Keratinocyte (primary cell): ENCODE measurements around the gene IRF2BP2. TPM values are rescaled to one million over a fixed set of nuclear protein-coding genes. Genes with fewer than 3 reads are reported as not detected.

ENCODE experiments used
- DNase-seq: peaks from one replicate; pipeline ENCODE4 v3.0.0-alpha.2; 2011; ENCODE audit warnings: low read depth, missing footprints, low spot score
- FAIRE-seq: peaks from 2 replicates; lab custom pipeline; 2011; peaks lifted over from hg19 to GRCh38; lab: Jason Lieb, UNC
- H2AFZ ChIP-seq: 2 replicates; pipeline ENCODE4 v1.6.0; 2012; ENCODE audit warnings: low read length, control low read depth, inconsistent platforms; ENCODE audit not compliant: control insufficient read depth
- H3K27ac ChIP-seq: 2 replicates; pipeline ENCODE4 v1.5.1; 2011; ENCODE audit warnings: low read length; ENCODE audit not compliant: control insufficient read depth, insufficient read depth
- H3K27me3 ChIP-seq: 3 replicates; pipeline ENCODE4 v1.6.0; 2011; ENCODE audit warnings: low read length; ENCODE audit not compliant: control insufficient read depth, insufficient read depth; ENCODE audit errors: extremely low read depth
- H3K36me3 ChIP-seq, 2 experiments: 2 replicates in 1 of 2; 3 replicates in 1 of 2; pipeline ENCODE4 v1.5.1; 2011; ENCODE audit warnings: low read length in 2 of 2, mild to moderate bottlenecking in 1 of 2; ENCODE audit not compliant: control insufficient read depth in 2 of 2, insufficient read depth in 2 of 2; ENCODE audit errors: extremely low read depth in 1 of 2
- H3K4me1 ChIP-seq: 3 replicates; pipeline ENCODE4 v1.5.1; 2011; ENCODE audit warnings: low read length; ENCODE audit not compliant: control insufficient read depth, insufficient read depth; ENCODE audit errors: extremely low read depth
- H3K4me2 ChIP-seq: 3 replicates; pipeline ENCODE4 v1.6.0; 2011; ENCODE audit warnings: low read depth, low read length; ENCODE audit not compliant: control insufficient read depth, insufficient read depth; ENCODE audit errors: extremely low read depth
- H3K4me3 ChIP-seq, 3 experiments: fragments of 200-600 bp in 1 of 3; sonication (generic) in 1 of 3; 2 replicates in 2 of 3; 3 replicates in 1 of 3; pipeline ENCODE4 v1.5.1; 2011 to 2016; ENCODE audit warnings: low read length in 3 of 3, mild to moderate bottlenecking in 3 of 3, control low read depth in 2 of 3, inconsistent platforms in 1 of 3, low read depth in 1 of 3, mixed read lengths in 1 of 3, mixed run types in 1 of 3, moderate library complexity in 1 of 3; ENCODE audit not compliant: control insufficient read depth in 2 of 3, insufficient read depth in 2 of 3; ENCODE audit errors: extremely low read depth in 1 of 3
- H3K79me2 ChIP-seq: 2 replicates; pipeline ENCODE4 v1.6.0; 2012; ENCODE audit warnings: low read length; ENCODE audit not compliant: control insufficient read depth, insufficient read depth
- H3K9ac ChIP-seq: 3 replicates; pipeline ENCODE4 v1.6.0; 2011; ENCODE audit warnings: low read length; ENCODE audit not compliant: control insufficient read depth, insufficient read depth; ENCODE audit errors: extremely low read depth
- H3K9me1 ChIP-seq: 3 replicates; pipeline ENCODE4 v1.6.0; 2011; ENCODE audit warnings: low read length; ENCODE audit not compliant: control insufficient read depth, insufficient read depth; ENCODE audit errors: extremely low read depth
- H3K9me3 ChIP-seq: 2 replicates; pipeline ENCODE4 v1.5.1; 2012; ENCODE audit warnings: low read depth, low read length; ENCODE audit not compliant: control insufficient read depth
- H4K20me1 ChIP-seq: 3 replicates; pipeline ENCODE4 v1.6.0; 2011; ENCODE audit warnings: low read length; ENCODE audit not compliant: control insufficient read depth, insufficient read depth; ENCODE audit errors: extremely low read depth
- EZH2 ChIP-seq: IDR thresholded peaks from one replicate; pipeline ENCODE4 v1.6.1; 2012; ENCODE audit warnings: inconsistent platforms, mild to moderate bottlenecking, low read length, moderate library complexity
- dilution Hi-C: fragments of 300-500 bp; cut with MboI; formaldehyde crosslinking; loops from one replicate; pipeline ENCODE4 v1.7.0; 2020; ENCODE audit warnings: low sequenced_read_pairs; ENCODE audit not compliant: extremely low pct_ligation_motif_present
- polyA plus RNA-seq, 5 experiments: library from polyadenylated mRNA; depleted of rRNA in 3 of 5; stranded (reverse) in 3 of 5; stranded (forward) in 1 of 5; unstranded in 1 of 5; fragments of >200 nt; gene quantifications; 1 replicate in 1 of 5; 2 replicates in 3 of 5; 3 replicates in 1 of 5; pipeline versions ENCODE4 v1.2.1 to v1.2.3, GENCODE V29; 2011 to 2012; ENCODE audit warnings: missing spikeins in 2 of 5, low read depth in 1 of 5, low replicate concordance in 1 of 5
- TF ChIP-seq, protein P1 (sequence below), 3 experiments: IDR thresholded peaks in 1 of 3; conservative IDR thresholded peaks in 1 of 3; optimal IDR thresholded peaks in 1 of 3; 2 replicates in 2 of 3; 3 replicates in 1 of 3; pipeline versions ENCODE3 to v1.5.1; 2011; ENCODE audit warnings: low read length in 3 of 3, mild to moderate bottlenecking in 3 of 3, moderate library complexity in 2 of 3, control low read depth in 1 of 3, inconsistent platforms in 1 of 3; ENCODE audit not compliant: insufficient read depth in 2 of 3; ENCODE audit errors: extremely low read depth in 1 of 3

IRF2BP2 gene
- polyA plus RNA-seq, 1 donor (not counting 4 experiments of a cell fraction or from before 2014, with no cell fraction given), result 29.9 TPM

DNA sequence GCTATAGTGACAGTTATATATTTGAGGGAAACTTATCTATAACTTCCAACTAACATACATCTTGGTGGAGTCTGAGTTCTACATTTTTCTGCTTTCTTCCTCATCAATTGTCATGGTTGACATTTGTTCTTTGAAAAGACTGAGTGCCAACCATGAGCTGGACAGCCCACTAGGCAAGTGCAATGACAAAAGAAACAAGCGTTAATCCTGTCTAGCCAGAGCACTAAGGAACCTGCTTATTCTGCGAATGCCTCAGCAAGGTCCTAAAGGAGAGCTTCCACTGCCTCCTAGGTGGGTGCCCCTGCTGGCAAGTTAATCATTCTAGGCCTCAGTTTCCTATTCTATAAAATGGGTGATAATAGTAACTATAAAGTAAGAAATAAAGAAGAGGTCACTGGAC is 44.8 kb downstream of the IRF2BP2 start:
- H3K36me3 ChIP-seq, result no peaks in the 10 kb centered on the region
- peak overlapping the region in 2 of 3 experiments; percentile 15 to 31 for H3K4me3 ChIP-seq
- H3K79me2 ChIP-seq, result no peaks in the 10 kb centered on the region
- H3K27ac ChIP-seq, result peak overlapping the region; percentile 91
- H4K20me1 ChIP-seq, result no peaks in the 10 kb centered on the region
- dilution Hi-C loops, result no loop called here
- FAIRE-seq (peak; percentile 36), DNase-seq (no peak)
- no peak overlapping the region for H2AFZ ChIP-seq
- peak overlapping the region; percentile 80 for H3K4me2 ChIP-seq
- peaks cover 33% of the 10 kb centered on the region for H3K4me1 ChIP-seq
- no peaks in the 10 kb centered on the region for H3K9me1 ChIP-seq
- no peak for TF ChIP-seq EZH2
- TF ChIP-seq, protein P1, sequence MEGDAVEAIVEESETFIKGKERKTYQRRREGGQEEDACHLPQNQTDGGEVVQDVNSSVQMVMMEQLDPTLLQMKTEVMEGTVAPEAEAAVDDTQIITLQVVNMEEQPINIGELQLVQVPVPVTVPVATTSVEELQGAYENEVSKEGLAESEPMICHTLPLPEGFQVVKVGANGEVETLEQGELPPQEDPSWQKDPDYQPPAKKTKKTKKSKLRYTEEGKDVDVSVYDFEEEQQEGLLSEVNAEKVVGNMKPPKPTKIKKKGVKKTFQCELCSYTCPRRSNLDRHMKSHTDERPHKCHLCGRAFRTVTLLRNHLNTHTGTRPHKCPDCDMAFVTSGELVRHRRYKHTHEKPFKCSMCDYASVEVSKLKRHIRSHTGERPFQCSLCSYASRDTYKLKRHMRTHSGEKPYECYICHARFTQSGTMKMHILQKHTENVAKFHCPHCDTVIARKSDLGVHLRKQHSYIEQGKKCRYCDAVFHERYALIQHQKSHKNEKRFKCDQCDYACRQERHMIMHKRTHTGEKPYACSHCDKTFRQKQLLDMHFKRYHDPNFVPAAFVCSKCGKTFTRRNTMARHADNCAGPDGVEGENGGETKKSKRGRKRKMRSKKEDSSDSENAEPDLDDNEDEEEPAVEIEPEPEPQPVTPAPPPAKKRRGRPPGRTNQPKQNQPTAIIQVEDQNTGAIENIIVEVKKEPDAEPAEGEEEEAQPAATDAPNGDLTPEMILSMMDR (optimal IDR thresholded peaks at IDR 0.05 in 1 of 3, IDR thresholded peaks at IDR 0.05 in 1 of 3, conservative IDR thresholded peaks at IDR 0.05 in 1 of 3; ENCODE audit: extremely low read depth in 1 of 3, insufficient read depth in 2 of 3, low read length in 3 of 3), result no peak
- no peaks in the 10 kb centered on the region for H3K9me3 ChIP-seq
- peak overlapping the region; percentile 50 for H3K9ac ChIP-seq
- no peaks in the 10 kb centered on the region for H3K27me3 ChIP-seq

DNA sequence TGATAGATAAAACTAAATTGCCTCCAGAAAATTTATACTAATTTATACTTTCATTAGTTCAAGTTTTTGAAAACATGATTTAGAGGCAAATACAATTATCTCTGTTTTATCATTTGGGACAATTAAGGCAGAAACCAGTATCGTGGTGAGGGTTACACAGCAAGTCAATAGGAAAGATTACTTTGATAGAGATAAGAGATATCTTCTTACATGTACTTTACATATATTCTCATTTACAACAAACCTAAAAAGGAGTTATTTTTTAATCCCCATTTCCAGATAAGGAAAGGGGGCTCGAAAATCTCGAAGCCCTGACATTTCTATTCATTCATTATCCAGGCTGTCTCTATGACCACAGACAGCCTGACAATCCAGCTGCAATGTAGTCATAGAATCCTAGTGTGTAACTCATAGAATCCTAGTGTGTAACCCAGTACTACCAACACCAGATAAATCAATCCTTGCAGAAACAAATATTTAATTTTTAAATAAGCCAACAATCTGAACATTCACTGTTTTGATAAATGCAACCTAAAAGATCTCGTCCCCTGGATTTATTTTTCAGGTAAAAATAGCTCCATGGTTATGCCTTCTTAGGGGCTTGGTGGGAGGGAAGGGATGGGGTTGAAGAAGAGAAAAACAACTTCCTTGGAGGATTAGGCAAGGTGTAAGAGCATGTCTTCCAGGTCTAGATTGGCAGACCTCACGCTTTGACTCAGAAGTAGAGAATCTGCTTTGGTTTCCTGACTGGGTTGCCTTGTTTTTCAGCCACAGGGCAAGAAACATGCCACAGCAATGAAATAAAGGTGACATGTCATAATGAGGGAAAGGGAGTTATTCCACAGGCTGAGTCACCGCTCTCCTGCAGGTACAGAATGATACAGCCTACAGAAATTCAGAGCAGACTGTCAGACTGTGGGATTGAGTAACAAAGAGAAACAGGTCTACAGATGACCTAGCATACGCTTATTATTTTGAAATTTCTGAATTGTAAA is 45.6 kb downstream of the IRF2BP2 start:
- H2AFZ ChIP-seq, result no peak overlapping the region

More for the DNA sequence above, 45.6 kb downstream of the IRF2BP2 start:
- Histone ChIP-seq H3K27ac (peak overlapping the region; percentile 91), H3K9me3 (no peaks in the 10 kb centered on the region), H3K27me3 (no peaks in the 10 kb centered on the region), H3K4me2 (peak overlapping the region; percentile 80), H3K9me1 (no peaks in the 10 kb centered on the region), H3K9ac (peak overlapping the region; percentile 59), H3K4me1 (peaks cover 33% of the 10 kb centered on the region), H3K79me2 (no peaks in the 10 kb centered on the region), H4K20me1 (no peaks in the 10 kb centered on the region), H3K36me3 (no peaks in the 10 kb centered on the region), H3K4me3 (peak overlapping the region in 2 of 3 experiments; percentile 18 to 36)
- dilution Hi-C loops, result no loop called here
- DNase-seq (peak; percentile 97), FAIRE-seq (peak; percentile 96)
- no peak for TF ChIP-seq EZH2
- TF ChIP-seq, protein P1 (optimal IDR thresholded peaks at IDR 0.05 in 1 of 3, IDR thresholded peaks at IDR 0.05 in 1 of 3, conservative IDR thresholded peaks at IDR 0.05 in 1 of 3; ENCODE audit: extremely low read depth in 1 of 3, insufficient read depth in 2 of 3, low read length in 3 of 3), result no peak
